Tibial nerve (tissue), 3 donors: ENCODE data around the gene SRPK2.

ENCODE experiments used
- POLR2A ChIP-seq, 2 donors: fragments of 450-650 bp; IDR thresholded peaks; one replicate each; pipeline ENCODE4 v1.6.1; 2017; ENCODE audit warnings: antibody characterized with exemption in 2 of 2, mild to moderate bottlenecking in 2 of 2, moderate library complexity in 2 of 2
- TF ChIP-seq, protein P1 (sequence below), 5 experiments: fragments of 200-600 bp in 3 of 5; fragments of 450-650 bp in 2 of 5; sonication (generic) in 3 of 5; IDR thresholded peaks; one replicate each; pipeline ENCODE4 v1.5.1; 2016 to 2019; ENCODE audit warnings: antibody characterized with exemption in 5 of 5, mild to moderate bottlenecking in 3 of 5, moderate library complexity in 2 of 5

DNA sequence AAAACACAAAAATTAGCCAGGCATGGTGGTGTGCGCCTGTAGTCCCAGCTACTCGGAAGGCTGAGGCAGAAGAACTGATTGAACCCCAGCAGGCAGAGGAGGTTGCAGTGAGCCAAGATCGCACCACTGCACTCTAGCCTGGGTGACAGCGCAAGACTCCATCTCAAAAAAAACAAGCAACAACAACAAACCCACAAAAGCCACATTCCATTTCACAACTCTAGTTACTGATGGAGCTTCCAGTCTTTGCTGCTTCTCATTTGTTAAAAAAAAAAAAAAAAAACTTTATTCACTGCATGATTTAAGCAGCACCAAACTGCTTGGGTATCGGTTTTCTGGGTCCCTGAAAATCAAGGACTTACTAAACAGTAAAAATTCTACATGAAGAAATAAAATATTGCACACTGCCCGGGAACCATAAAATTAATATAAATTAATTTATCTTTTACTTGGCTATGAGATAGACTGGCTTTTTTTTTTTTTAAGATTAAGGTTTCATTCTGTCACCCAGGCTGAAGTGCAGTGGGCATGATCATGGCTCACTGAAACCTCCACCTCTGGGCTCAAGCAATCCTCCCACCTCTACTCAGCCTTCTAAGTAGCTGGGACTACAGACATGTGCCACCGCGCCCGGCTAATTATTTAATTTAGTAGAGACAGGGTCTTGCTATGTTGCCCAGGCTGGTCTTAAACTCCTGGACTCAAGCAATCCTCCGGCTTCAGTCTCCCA is 42.0 kb downstream of the SRPK2 start:
- TF ChIP-seq, protein P1, sequence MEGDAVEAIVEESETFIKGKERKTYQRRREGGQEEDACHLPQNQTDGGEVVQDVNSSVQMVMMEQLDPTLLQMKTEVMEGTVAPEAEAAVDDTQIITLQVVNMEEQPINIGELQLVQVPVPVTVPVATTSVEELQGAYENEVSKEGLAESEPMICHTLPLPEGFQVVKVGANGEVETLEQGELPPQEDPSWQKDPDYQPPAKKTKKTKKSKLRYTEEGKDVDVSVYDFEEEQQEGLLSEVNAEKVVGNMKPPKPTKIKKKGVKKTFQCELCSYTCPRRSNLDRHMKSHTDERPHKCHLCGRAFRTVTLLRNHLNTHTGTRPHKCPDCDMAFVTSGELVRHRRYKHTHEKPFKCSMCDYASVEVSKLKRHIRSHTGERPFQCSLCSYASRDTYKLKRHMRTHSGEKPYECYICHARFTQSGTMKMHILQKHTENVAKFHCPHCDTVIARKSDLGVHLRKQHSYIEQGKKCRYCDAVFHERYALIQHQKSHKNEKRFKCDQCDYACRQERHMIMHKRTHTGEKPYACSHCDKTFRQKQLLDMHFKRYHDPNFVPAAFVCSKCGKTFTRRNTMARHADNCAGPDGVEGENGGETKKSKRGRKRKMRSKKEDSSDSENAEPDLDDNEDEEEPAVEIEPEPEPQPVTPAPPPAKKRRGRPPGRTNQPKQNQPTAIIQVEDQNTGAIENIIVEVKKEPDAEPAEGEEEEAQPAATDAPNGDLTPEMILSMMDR (IDR thresholded peaks at IDR 0.05): no peak
- TF ChIP-seq POLR2A (IDR thresholded peaks at IDR 0.05): no peak
